Measurements from ENCODE around the gene ZBTB7C. TPM values are rescaled to one million over a fixed set of nuclear protein-coding genes. Genes with fewer than 3 reads are reported as not detected.
A peak's percentile ranks its signal among the peaks of the same experiment; 100 is the strongest.

ZBTB7C gene
- total and polyA plus RNA-seq, 8 donors: 1.7 to 8.7 (median 2.7) TPM

- H3K27me3 ChIP-seq: peaks cover 0 to 8% of the 10 kb centered on the region in 2 donors
- no peaks in the 10 kb centered on the region for H3K36me3 ChIP-seq
- no peak for ATAC-seq
- intact Hi-C loops (cut with DNase I): no loop called here
- H3K4me3 ChIP-seq: no peak overlapping the region
- H3K27ac ChIP-seq: no peak overlapping the region
- no peak for TF ChIP-seq CTCF (IDR thresholded peaks at IDR 0.05)
- peaks cover 0 to 7% of the 10 kb centered on the region in 2 donors for H3K4me1 ChIP-seq
- peak in 1 of 4 donors; percentile 20 for DNase-seq
- no peaks in the 10 kb centered on the region for H3K9me3 ChIP-seq
Observed at GRCh38 chr18:48020337-48021250, 388.6 kb downstream of the ZBTB7C start.

DNA sequence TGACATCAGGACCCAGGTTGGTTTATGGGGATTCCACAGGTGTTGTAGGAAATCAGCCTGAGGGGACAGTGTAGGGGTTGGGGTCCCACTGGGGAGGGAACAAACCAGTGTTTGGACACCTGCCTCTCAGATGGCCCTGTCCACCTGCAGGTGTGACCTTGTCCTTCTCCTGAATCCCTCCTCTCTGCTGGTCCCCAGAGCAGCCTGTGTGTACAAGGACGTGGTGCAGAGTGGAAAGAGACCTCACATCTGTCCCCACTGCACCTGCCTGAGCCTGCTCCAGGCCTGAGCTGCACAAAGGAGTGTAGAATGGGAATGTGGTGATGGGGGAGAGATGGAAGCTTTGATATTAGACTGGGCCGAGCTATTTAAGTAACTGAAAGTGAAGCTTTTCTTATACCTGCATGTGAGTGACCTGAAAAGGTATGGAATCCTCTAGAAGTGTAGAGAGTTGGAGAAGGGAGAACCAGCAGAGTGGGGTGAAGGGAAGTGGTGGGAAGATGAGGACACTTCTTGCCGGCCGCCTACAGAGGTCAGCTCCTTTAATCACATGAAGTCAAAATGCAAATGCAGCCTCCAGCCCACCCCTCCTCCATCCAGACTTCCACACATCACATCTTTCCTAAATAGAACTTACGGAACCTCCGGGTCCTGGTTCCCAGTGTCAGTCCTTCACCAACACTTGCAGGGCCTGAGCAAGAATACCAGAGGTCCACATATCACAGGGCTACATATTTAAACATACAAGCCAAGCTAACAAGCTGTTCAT is 389.4 kb downstream of the ZBTB7C start:
- intact Hi-C loops (cut with DNase I): no loop called here
- DNase-seq: peak in 1 of 4 donors; percentile 22

DNA sequence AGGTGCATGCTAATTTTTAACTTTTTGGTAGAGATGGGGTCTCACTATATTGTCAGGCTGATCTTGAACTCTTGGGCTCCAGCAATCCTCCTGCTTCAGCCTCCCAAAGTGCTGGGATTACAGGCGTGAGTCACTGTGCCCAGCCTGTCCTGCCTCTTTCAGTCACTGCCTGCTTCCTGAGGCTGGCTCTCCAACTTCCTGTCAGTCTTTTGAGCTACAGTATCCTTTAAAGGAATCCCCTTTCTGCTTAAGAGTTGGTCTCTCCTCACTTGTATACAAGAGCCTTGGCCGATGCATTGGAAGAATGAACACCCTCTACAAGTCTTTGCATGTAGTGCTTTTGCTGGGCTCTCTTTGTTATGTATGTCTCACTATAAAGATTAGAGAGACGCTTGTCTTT is 390.3 kb downstream of the ZBTB7C start:
- DNase-seq (peak in 1 of 4 donors; percentile 19), ATAC-seq (no peak)
- intact Hi-C loops (cut with DNase I): no loop called here
- Histone ChIP-seq H3K27me3 (peaks cover 0 to 8% of the 10 kb centered on the region in 2 donors), H3K9me3 (no peaks in the 10 kb centered on the region), H3K36me3 (no peaks in the 10 kb centered on the region), H3K4me1 (peaks cover 0 to 7% of the 10 kb centered on the region in 2 donors), H3K27ac (no peak overlapping the region), H3K4me3 (no peak overlapping the region)
- no peak for TF ChIP-seq CTCF (IDR thresholded peaks at IDR 0.05)

More for the DNA sequence above, 389.4 kb downstream of the ZBTB7C start:
- no peak for ATAC-seq
- no peaks in the 10 kb centered on the region for H3K9me3 ChIP-seq
- H3K4me3 ChIP-seq: no peak overlapping the region
- TF ChIP-seq CTCF (IDR thresholded peaks at IDR 0.05): no peak
- H3K36me3 ChIP-seq: no peaks in the 10 kb centered on the region
- no peak overlapping the region for H3K27ac ChIP-seq
- peaks cover 0 to 7% of the 10 kb centered on the region in 2 donors for H3K4me1 ChIP-seq
- peaks cover 0 to 8% of the 10 kb centered on the region in 2 donors for H3K27me3 ChIP-seq

DNA sequence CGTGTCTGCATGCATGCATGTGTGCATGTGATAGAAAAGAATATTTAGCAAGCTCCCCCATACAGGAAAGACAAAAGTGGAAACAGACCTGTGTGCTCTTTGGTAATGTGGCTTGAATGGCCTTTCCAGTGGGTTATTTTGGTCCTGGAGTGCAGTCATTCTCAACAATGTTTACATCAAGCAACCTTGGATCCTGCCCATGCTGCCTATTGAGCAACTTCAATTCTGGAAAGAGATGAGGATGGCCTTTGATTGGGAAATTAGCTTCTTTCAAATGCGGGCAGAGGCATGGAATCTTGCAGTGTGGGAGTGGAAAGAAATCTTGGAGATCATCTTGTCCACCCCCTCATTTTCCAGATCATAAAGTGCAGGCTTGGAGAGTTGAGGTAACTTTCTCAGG is 391.5 kb downstream of the ZBTB7C start:
- H3K27me3 ChIP-seq: peaks cover 0 to 8% of the 10 kb centered on the region in 2 donors
- peak in 2 of 4 donors; percentile 36 to 53 for DNase-seq
- ATAC-seq: peak; percentile 81
- peak overlapping the region in 1 of 2 donors; percentile 21 for H3K27ac ChIP-seq
- intact Hi-C loops (cut with DNase I): no loop called here
- no peaks in the 10 kb centered on the region for H3K9me3 ChIP-seq
- H3K4me1 ChIP-seq: no peaks in the 10 kb centered on the region
- no peak overlapping the region for H3K4me3 ChIP-seq
- no peaks in the 10 kb centered on the region for H3K36me3 ChIP-seq
- TF ChIP-seq CTCF (IDR thresholded peaks at IDR 0.05): no peak

DNA sequence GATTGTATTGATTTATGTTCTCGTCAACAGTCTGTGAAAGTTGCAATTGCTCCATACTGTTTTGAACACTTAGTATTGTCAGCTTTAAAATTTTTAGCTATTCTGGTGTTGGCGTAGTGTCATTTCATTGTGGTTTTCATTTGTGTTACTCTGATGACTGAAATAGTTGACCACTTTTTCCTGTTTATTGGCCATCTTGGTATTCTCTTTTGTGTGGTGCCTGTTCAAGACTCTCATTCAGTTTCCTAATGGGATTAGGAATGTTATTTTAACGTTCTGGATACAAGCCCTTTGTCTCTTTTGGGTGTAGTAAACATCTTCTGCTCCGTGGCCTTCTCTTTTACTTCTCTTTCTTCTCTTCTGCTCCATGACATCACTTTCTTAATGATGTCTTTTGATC is 396.0 kb downstream of the ZBTB7C start:
- Histone ChIP-seq H3K4me1 (no peaks in the 10 kb centered on the region), H3K4me3 (no peak overlapping the region), H3K27ac (no peak overlapping the region), H3K36me3 (no peaks in the 10 kb centered on the region), H3K27me3 (peaks cover 0 to 7% of the 10 kb centered on the region in 2 donors), H3K9me3 (no peaks in the 10 kb centered on the region)
- no peak for TF ChIP-seq CTCF (IDR thresholded peaks at IDR 0.05)
- intact Hi-C loops (cut with DNase I): no loop called here
- ATAC-seq (no peak), DNase-seq (no peak)

Data from left lung (tissue), 10 donors.